Esophagus squamous epithelium (tissue), 4 donors: ENCODE results near the gene RASSF9.

Source experiments
- CTCF ChIP-seq, 6 experiments: fragments of 450-650 bp in 4 of 6; fragments of 200-600 bp in 2 of 6; sonication (generic) in 2 of 6; IDR thresholded peaks; one replicate each; pipeline ENCODE4 v1.5.1; 2016 to 2019; ENCODE audit warnings: antibody characterized with exemption in 6 of 6, mild to moderate bottlenecking in 4 of 6, moderate library complexity in 4 of 6
- POLR2A ChIP-seq, 4 donors: fragments of 450-650 bp; IDR thresholded peaks; one replicate each; pipeline ENCODE4 v1.6.1; 2017; ENCODE audit warnings: antibody characterized with exemption in 4 of 4, mild to moderate bottlenecking in 4 of 4, moderate library complexity in 3 of 4

DNA sequence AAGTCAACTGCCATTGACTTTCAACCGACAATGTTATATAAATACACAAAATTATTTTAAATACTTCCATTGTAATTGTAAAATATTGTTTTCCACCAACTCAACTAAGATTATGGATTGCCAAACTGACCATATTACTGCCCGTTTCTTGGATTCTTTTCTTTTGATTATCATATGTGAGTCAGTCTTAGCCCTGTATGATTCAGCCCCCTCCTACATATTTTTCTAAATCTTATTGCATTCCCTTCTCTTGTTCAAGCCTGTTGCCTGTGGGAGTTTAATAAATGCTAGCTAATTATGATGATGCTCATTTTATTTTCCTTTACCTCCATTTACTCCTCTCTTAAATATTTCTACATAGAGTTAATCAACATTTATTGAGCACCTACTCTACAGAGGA is 6.8 kb downstream of the RASSF9 start:
- no peak for TF ChIP-seq CTCF (IDR thresholded peaks at IDR 0.05)
- TF ChIP-seq POLR2A (IDR thresholded peaks at IDR 0.05), result no peak
